LNCAP (cell line): ENCODE results near the gene TXLNA.

Source experiments
- CTCF ChIP-seq: fragments of 450-650 bp; IDR thresholded peaks from 2 replicates; pipeline ENCODE4 v1.5.1; 2017; ENCODE audit warnings: mild to moderate bottlenecking

The TXLNA gene

DNA sequence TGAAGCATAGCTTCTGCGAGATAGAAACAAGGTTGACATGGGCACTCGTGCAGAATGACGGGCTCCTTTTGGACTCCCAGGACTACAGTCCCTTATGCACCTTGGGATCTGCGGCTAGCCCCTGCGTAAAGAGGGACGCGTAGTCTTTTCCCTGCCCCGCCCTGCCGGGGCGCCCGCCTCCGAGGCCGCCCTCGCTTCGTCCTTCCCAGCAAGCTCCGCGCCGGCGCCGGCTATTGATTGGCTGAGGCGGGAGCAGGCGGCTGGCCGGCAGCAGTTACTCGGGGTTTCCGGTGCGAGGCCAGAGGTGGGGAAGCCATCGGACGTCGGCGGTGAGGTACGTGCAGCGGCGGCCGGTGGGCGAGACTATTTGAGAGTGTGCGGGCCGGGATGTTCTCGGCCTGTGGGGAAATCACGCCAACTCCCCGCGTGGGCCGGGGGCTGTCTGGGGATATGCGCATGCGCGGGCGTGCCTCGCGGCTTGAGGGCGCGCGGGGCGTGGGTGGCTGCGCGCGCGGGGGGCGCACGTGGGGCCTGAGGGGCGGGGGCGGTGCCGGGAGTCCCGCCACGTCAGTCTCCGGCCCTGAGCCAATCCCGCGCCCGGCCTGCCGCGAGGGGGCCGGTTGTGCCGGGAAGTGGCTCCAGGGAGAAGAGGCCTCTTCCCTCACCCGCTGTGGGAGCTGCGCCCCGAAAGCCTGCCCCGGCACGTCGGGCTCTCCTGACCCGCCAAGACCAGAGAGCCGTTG, at the start of gene TXLNA:
TSS of gene TXLNA (plus strand) at position 233 of the 743 bp plus-strand sequence. CDS start 671 bp downstream, outside the sequence.
- no peak for TF ChIP-seq CTCF

GRCh38 chr1:32137111-32137510, 42.4 kb upstream of the TXLNA start:
- TF ChIP-seq CTCF, result no peak

GRCh38 chr1:32138965-32139364, 40.5 kb upstream of the TXLNA start:
- TF ChIP-seq CTCF, result no peak

- TF ChIP-seq CTCF, result no peak
Observed at GRCh38 chr1:32142446-32143301, 36.8 kb upstream of the TXLNA start.

DNA sequence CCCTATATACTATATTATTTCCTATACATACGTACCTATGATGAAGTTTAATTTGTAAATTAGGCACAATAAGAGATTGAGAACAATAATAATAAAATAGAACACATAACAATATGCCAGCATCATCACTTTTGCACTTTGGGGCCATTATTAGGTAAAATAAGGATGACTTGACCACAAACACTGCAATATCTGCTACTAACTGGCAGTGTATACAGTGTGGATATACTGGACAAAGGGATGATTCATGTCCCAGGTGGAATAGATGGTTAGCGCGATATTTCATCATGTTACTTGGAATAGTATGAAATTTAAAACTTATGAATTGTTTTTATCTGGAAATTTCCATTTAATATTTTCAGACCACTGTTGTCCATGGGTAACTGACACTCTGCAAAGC, 35.4 kb upstream of the TXLNA start:
- TF ChIP-seq CTCF, result no peak

- TF ChIP-seq CTCF, result no peak
Observed at GRCh38 chr1:32150847-32151246, 28.6 kb upstream of the TXLNA start.

GRCh38 chr1:32151319-32151787, 28.1 kb upstream of the TXLNA start:
- no peak for TF ChIP-seq CTCF
